ENCODE results near the gene PAPSS1. TPM values are rescaled to one million over a fixed set of nuclear protein-coding genes. Genes with fewer than 3 reads are reported as not detected.

The PAPSS1 gene
- total RNA-seq, 1 experiment from 2014 or later, result 83.6 TPM

GRCh38 chr4:107718351-107718965 is 1.6 kb downstream of the PAPSS1 start:
- Histone ChIP-seq H2BK15ac (ENCODE audit: low read depth, low read length) (no peak overlapping the region), H3K18ac (ENCODE audit: insufficient read length, low read depth, low read length) (no peak overlapping the region), H2AK5ac (ENCODE audit: insufficient read length, low read length) (no peak overlapping the region), H3K4me2 (ENCODE audit: insufficient read depth, insufficient read length, low read length) (peak overlapping the region; percentile 93), H3K23ac (ENCODE audit: insufficient read length, low read depth, low read length) (no peak overlapping the region), H3K27ac (ENCODE audit: insufficient read length, low read depth, low read length) (no peak overlapping the region), H2BK120ac (ENCODE audit: low read depth, low read length, poor library complexity, severe bottlenecking) (no peak overlapping the region), H3K23me2 (ENCODE audit: insufficient read length, low read depth, low read length, poor library complexity, severe bottlenecking) (peaks cover 16% of the 10 kb centered on the region), H4K5ac (ENCODE audit: insufficient read length, low read depth, low read length) (no peak overlapping the region), H3K27me3 (ENCODE audit: insufficient read depth, low read length) (no peaks in the 10 kb centered on the region), H3K4me1 (ENCODE audit: insufficient read depth, low read length) (peaks cover 4% of the 10 kb centered on the region; the same call in 1 of the 2 replicates), H3K56ac (ENCODE audit: insufficient read length, low read depth, low read length) (no peak overlapping the region), H3K79me2 (ENCODE audit: insufficient read depth, low read length) (peaks cover 19% of the 10 kb centered on the region; the same call in 1 of the 2 replicates), H3T11ph (ENCODE audit: low read length) (no peak overlapping the region), H4K20me1 (ENCODE audit: control insufficient read depth, insufficient read depth, insufficient read length) (no peaks in the 10 kb centered on the region), H2AFZ (ENCODE audit: low read length) (no peak overlapping the region), H3K79me1 (ENCODE audit: insufficient read depth, low read depth, low read length, poor library complexity, severe bottlenecking) (peaks cover 20% of the 10 kb centered on the region), H3K9ac (ENCODE audit: extremely low read depth, insufficient read length, low read length) (no peak overlapping the region), H3K4ac (ENCODE audit: low read depth, low read length) (no peak overlapping the region), H2BK12ac (ENCODE audit: insufficient read length, low read depth, low read length) (no peak overlapping the region), H3K9me3 (ENCODE audit: control insufficient read depth, low read depth, low read length) (no peaks in the 10 kb centered on the region), H2BK5ac (ENCODE audit: insufficient read length, low read length) (no peak overlapping the region), H3K14ac (ENCODE audit: insufficient read depth, low read length) (no peak overlapping the region), H4K91ac (ENCODE audit: insufficient read length, low read depth, low read length) (no peak overlapping the region), H4K8ac (replicated peaks; ENCODE audit: insufficient read length, low read depth, low read length) (no peak overlapping the region), H2BK20ac (ENCODE audit: low read depth, low read length, poor library complexity, severe bottlenecking) (no peak overlapping the region)
- H3K4me3 Mint-ChIP-seq, result peak overlapping the region; percentile 89 to 97
- peaks cover 50 to 53% of the 10 kb centered on the region in 2 experiments for H3K4me1 Mint-ChIP-seq
- no peaks in the 10 kb centered on the region for H3K27me3 Mint-ChIP-seq (ENCODE audit: low read depth)
- H3K36me3 Mint-ChIP-seq (ENCODE audit: insufficient read depth in 1 of 3, low read depth in 3 of 3), result peaks cover 7 to 9% (median 7%) of the 10 kb centered on the region in 3 experiments; a peak in 4 of 7 replicates
- TF ChIP-seq, protein P1, sequence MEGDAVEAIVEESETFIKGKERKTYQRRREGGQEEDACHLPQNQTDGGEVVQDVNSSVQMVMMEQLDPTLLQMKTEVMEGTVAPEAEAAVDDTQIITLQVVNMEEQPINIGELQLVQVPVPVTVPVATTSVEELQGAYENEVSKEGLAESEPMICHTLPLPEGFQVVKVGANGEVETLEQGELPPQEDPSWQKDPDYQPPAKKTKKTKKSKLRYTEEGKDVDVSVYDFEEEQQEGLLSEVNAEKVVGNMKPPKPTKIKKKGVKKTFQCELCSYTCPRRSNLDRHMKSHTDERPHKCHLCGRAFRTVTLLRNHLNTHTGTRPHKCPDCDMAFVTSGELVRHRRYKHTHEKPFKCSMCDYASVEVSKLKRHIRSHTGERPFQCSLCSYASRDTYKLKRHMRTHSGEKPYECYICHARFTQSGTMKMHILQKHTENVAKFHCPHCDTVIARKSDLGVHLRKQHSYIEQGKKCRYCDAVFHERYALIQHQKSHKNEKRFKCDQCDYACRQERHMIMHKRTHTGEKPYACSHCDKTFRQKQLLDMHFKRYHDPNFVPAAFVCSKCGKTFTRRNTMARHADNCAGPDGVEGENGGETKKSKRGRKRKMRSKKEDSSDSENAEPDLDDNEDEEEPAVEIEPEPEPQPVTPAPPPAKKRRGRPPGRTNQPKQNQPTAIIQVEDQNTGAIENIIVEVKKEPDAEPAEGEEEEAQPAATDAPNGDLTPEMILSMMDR (conservative IDR thresholded peaks at IDR 0.05), result no peak
- no peak for DNase-seq
- H3K27ac Mint-ChIP-seq, result no peak overlapping the region
- no peaks in the 10 kb centered on the region; a peak in 2 of 5 replicates for H3K9me3 Mint-ChIP-seq
- WGBS (ENCODE audit: extremely low coverage, insufficient read length, low lambda C conversion rate), result no CpG with 5 or more reads among the region's 10 CpGs

All from H9 (cell line).